BE2C (cell line): ENCODE data around the gene DENND1A.

Experiments
- DNase-seq: peaks from one replicate; pipeline ENCODE4 v3.0.0-alpha.2; 2020
- H3K27me3 ChIP-seq: fragments of 250-450 bp; sonication (Bioruptor Pico); 2 replicates; pipeline ENCODE4 v1.5.1; 2020; ENCODE audit warnings: mild to moderate bottlenecking
- H3K36me3 ChIP-seq: fragments of 250-450 bp; sonication (Bioruptor Pico); 2 replicates; pipeline ENCODE4 v1.5.1; 2020; ENCODE audit warnings: mild to moderate bottlenecking
- H3K4me1 ChIP-seq: fragments of 250-450 bp; sonication (Bioruptor Pico); 2 replicates; pipeline ENCODE4 v1.5.1; 2020
- H3K4me3 ChIP-seq: 2 replicates; pipeline ENCODE4 v1.5.1; 2011; ENCODE audit warnings: low read depth, low read length
- H3K9me3 ChIP-seq: fragments of 250-450 bp; sonication (Bioruptor Pico); 2 replicates; pipeline ENCODE4 v1.5.1; 2020
- CTCF ChIP-seq: IDR thresholded peaks from 2 replicates; pipeline ENCODE4 v1.5.1; 2012; ENCODE audit warnings: mild to moderate bottlenecking, low read depth, low read length

DENND1A gene

DNA sequence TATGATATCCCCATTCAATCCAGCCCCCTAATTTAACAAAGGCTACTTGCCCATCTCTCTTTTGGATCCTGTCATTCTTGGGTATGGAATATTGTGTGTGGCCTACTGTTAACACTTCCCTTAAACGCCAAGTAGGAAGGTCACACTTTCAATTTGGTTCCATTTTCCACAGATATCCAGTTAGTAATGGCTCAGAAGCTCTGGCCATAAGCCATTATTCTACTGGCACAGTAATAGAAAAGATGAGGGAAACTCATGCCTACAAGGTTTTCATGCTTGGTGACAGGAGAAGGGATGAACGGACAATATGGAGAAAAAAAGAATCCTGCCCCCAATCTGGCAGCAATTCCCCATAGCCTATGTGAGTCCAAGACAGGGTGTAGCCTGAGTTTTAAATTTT is 346.3 kb downstream of the DENND1A start:
- Histone ChIP-seq H3K4me1 (peaks cover 3% of the 10 kb centered on the region; the same call in 1 of the 2 replicates), H3K4me3 (no peak overlapping the region), H3K27me3 (no peaks in the 10 kb centered on the region), H3K36me3 (no peaks in the 10 kb centered on the region), H3K9me3 (no peaks in the 10 kb centered on the region)
- no peak for DNase-seq
- TF ChIP-seq CTCF: no peak

GRCh38 chr9:123571240-123571639 is 358.7 kb downstream of the DENND1A start:
- no peaks in the 10 kb centered on the region for H3K36me3 ChIP-seq
- H3K4me1 ChIP-seq: peaks cover 11% of the 10 kb centered on the region
- DNase-seq: no peak
- H3K9me3 ChIP-seq: no peaks in the 10 kb centered on the region
- H3K4me3 ChIP-seq: no peak overlapping the region
- no peak for TF ChIP-seq CTCF
- H3K27me3 ChIP-seq: no peaks in the 10 kb centered on the region

GRCh38 chr9:123568691-123569688 is 360.9 kb downstream of the DENND1A start:
- H3K4me1 ChIP-seq: peaks cover 11% of the 10 kb centered on the region
- peak; percentile 68 for DNase-seq
- no peaks in the 10 kb centered on the region for H3K27me3 ChIP-seq
- peak overlapping the region; percentile 50 for H3K4me3 ChIP-seq
- TF ChIP-seq CTCF: no peak
- no peaks in the 10 kb centered on the region for H3K9me3 ChIP-seq
- no peaks in the 10 kb centered on the region for H3K36me3 ChIP-seq

GRCh38 chr9:123567013-123567412 is 362.9 kb downstream of the DENND1A start:
- no peak for TF ChIP-seq CTCF
- no peak overlapping the region for H3K4me3 ChIP-seq
- no peaks in the 10 kb centered on the region for H3K36me3 ChIP-seq
- no peak for DNase-seq
- peaks cover 11% of the 10 kb centered on the region for H3K4me1 ChIP-seq
- no peaks in the 10 kb centered on the region for H3K27me3 ChIP-seq
- H3K9me3 ChIP-seq: no peaks in the 10 kb centered on the region

DNA sequence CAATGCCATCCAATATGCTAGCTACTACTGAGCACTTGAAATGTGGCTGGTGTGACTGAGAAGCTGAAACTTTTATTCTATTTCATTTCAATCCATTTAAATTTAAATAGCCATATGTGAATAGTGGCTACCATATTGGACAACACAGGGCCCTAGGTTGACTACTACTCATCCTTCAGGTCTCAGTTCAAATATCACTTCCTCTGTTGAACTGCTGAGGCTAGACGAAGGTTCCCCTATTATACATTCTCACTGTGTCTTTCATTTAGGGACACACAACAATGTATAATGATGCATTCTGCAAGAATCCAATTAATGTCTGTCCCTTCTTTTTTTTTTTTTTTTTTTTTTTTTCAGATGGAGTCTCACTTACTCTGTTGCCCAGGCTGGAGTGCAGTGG is 365.3 kb downstream of the DENND1A start:
- no peak for TF ChIP-seq CTCF
- Histone ChIP-seq H3K27me3 (no peaks in the 10 kb centered on the region), H3K4me1 (peaks cover 11% of the 10 kb centered on the region), H3K9me3 (no peaks in the 10 kb centered on the region), H3K4me3 (no peak overlapping the region), H3K36me3 (no peaks in the 10 kb centered on the region)
- DNase-seq: no peak

- no peaks in the 10 kb centered on the region for H3K4me1 ChIP-seq
- no peaks in the 10 kb centered on the region for H3K36me3 ChIP-seq
- H3K27me3 ChIP-seq: no peaks in the 10 kb centered on the region
- no peaks in the 10 kb centered on the region for H3K9me3 ChIP-seq
- no peak for TF ChIP-seq CTCF
- no peak overlapping the region for H3K4me3 ChIP-seq
- DNase-seq: no peak
Measured at GRCh38 chr9:123562844-123563346, 367.0 kb downstream of the DENND1A start.
